Measurements from ENCODE around the gene DAGLB. TPM values are rescaled to one million over a fixed set of nuclear protein-coding genes. Genes with fewer than 3 reads are reported as not detected.

The DAGLB gene
- total RNA-seq, 1 experiment from 2014 or later: 22.3 TPM

DNA sequence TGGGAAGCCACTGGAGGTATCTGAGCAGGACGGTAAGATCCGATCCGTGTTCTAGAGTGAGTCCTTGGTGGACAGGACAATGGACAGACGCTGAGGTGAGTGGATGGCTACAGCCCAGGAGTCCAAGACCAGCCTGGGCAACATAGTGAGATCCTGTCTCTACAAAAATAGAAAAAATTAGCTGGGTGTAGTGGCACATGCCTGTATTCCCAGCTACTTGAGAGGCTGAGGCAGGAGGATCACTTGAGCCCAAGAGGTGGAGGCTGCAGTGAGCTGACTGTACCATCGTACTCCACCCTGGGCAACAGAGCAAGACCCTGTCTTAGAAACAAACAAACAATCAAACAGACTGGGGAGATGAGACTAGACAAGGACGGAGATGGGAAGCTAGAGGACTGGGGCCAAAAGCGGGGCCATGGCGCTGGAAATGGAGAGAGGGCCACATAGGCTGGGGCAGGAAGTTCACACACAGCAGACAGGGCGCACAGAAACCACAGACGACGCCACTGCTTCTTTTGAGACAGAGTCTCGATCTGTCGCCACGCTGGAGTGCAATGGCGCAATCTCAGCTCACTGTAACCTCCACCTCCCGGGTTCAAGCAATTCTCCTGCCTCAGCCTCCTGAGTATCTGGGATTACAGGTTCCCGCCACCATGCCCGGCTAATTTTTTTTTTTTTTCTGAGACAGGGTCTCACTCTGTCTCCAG, 24.7 kb downstream of the DAGLB start:
- no peak for DNase-seq (ENCODE audit: low read depth, low spot score)
- TF ChIP-seq, protein P1, sequence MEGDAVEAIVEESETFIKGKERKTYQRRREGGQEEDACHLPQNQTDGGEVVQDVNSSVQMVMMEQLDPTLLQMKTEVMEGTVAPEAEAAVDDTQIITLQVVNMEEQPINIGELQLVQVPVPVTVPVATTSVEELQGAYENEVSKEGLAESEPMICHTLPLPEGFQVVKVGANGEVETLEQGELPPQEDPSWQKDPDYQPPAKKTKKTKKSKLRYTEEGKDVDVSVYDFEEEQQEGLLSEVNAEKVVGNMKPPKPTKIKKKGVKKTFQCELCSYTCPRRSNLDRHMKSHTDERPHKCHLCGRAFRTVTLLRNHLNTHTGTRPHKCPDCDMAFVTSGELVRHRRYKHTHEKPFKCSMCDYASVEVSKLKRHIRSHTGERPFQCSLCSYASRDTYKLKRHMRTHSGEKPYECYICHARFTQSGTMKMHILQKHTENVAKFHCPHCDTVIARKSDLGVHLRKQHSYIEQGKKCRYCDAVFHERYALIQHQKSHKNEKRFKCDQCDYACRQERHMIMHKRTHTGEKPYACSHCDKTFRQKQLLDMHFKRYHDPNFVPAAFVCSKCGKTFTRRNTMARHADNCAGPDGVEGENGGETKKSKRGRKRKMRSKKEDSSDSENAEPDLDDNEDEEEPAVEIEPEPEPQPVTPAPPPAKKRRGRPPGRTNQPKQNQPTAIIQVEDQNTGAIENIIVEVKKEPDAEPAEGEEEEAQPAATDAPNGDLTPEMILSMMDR (IDR thresholded peaks at IDR 0.05): no peak
- TF ChIP-seq TCF7L2 (IDR thresholded peaks at IDR 0.05; ENCODE audit: low read depth, low read length) (no peak), POLR2AphosphoS5 (IDR thresholded peaks at IDR 0.05; ENCODE audit: low read depth, low read length) (no peak), SIN3A (IDR thresholded peaks at IDR 0.05; ENCODE audit: borderline replicate concordance, insufficient read depth, low read depth, low read length) (no peak)
- TF ChIP-seq, protein P2, sequence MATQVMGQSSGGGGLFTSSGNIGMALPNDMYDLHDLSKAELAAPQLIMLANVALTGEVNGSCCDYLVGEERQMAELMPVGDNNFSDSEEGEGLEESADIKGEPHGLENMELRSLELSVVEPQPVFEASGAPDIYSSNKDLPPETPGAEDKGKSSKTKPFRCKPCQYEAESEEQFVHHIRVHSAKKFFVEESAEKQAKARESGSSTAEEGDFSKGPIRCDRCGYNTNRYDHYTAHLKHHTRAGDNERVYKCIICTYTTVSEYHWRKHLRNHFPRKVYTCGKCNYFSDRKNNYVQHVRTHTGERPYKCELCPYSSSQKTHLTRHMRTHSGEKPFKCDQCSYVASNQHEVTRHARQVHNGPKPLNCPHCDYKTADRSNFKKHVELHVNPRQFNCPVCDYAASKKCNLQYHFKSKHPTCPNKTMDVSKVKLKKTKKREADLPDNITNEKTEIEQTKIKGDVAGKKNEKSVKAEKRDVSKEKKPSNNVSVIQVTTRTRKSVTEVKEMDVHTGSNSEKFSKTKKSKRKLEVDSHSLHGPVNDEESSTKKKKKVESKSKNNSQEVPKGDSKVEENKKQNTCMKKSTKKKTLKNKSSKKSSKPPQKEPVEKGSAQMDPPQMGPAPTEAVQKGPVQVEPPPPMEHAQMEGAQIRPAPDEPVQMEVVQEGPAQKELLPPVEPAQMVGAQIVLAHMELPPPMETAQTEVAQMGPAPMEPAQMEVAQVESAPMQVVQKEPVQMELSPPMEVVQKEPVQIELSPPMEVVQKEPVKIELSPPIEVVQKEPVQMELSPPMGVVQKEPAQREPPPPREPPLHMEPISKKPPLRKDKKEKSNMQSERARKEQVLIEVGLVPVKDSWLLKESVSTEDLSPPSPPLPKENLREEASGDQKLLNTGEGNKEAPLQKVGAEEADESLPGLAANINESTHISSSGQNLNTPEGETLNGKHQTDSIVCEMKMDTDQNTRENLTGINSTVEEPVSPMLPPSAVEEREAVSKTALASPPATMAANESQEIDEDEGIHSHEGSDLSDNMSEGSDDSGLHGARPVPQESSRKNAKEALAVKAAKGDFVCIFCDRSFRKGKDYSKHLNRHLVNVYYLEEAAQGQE (IDR thresholded peaks at IDR 0.05; ENCODE audit: insufficient read depth in 1 of 2, low read depth in 2 of 2, low read length in 1 of 2): no peak
- no peak overlapping the region for H3K27ac ChIP-seq (ENCODE audit: low read length)
- H3K27me3 ChIP-seq (ENCODE audit: control insufficient read depth, insufficient read depth, low read length): no peaks in the 10 kb centered on the region
- POLR2A ChIA-PET: no interaction called here
- CTCF ChIA-PET: interaction anchor here (0.5 kb wide), 1 partner anchor 11 kb away, joined by 3 read pairs; no protein-coding TSS in a partner anchor
- H3K4me3 ChIP-seq (ENCODE audit: low read depth in 2 of 2, low read length in 2 of 2): no peak overlapping the region
- no peak for ATAC-seq
- H3K4me1 ChIP-seq (ENCODE audit: control insufficient read depth, insufficient read depth, low read length): no peaks in the 10 kb centered on the region
- in situ Hi-C loops (cut with HindIII; ENCODE audit: low pct_unique_long_range_greater_than_20kb, low sequenced_read_pairs): no loop called here
- H3K9me3 ChIP-seq (ENCODE audit: control insufficient read depth, insufficient read depth, low read depth, low read length): no peaks in the 10 kb centered on the region; the same call in 1 of the 2 replicates
- no TSS peak for BruUV-seq (replicated peaks)
- intact Hi-C loops (cut with micrococcal nuclease; ENCODE audit: unreplicated experiment): no loop called here
- H3K36me3 ChIP-seq (ENCODE audit: control insufficient read depth, insufficient read depth, low read length): peaks cover 11% of the 10 kb centered on the region; the same call in 1 of the 2 replicates

DNA sequence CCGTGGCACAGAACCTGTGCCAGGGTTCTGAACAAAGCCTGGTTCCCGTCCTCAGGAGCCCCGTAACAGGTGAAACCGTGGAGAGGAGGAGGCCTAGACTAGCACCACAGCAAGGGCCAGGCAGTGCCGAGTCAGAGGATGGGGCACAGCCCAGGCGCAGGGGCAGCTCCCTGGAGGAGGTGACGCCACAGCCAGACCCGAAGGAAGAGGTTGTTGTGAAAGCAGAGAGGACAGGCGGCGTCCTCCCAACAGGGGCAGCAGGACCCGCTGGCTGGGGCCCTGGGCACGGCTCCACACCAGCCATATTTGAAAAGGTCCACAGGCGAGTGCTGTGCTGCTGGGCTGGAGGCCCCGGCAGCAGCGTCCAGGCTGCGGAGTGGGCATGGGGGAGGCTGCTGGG, 25.7 kb downstream of the DAGLB start:
- no TSS peak for BruUV-seq (replicated peaks)
- ATAC-seq: no peak
- ChIA-PET CTCF (no interaction called here), POLR2A (no interaction called here)
- Histone ChIP-seq H3K27me3 (ENCODE audit: control insufficient read depth, insufficient read depth, low read length) (no peaks in the 10 kb centered on the region), H3K27ac (ENCODE audit: low read length) (no peak overlapping the region), H3K36me3 (ENCODE audit: control insufficient read depth, insufficient read depth, low read length) (0 out of 2 replicates have a peak, but pooled peaks cover 3% of the 10 kb centered on the region), H3K4me1 (ENCODE audit: control insufficient read depth, insufficient read depth, low read length) (no peaks in the 10 kb centered on the region), H3K9me3 (ENCODE audit: control insufficient read depth, insufficient read depth, low read depth, low read length) (no peaks in the 10 kb centered on the region; the same call in 1 of the 2 replicates), H3K4me3 (ENCODE audit: low read depth in 2 of 2, low read length in 2 of 2) (no peak overlapping the region)
- DNase-seq (ENCODE audit: low read depth, low spot score): no peak
- in situ Hi-C loops (cut with HindIII; ENCODE audit: low pct_unique_long_range_greater_than_20kb, low sequenced_read_pairs): no loop called here
- TF ChIP-seq SIN3A (IDR thresholded peaks at IDR 0.05; ENCODE audit: borderline replicate concordance, insufficient read depth, low read depth, low read length) (no peak), POLR2AphosphoS5 (IDR thresholded peaks at IDR 0.05; ENCODE audit: low read depth, low read length) (no peak), TCF7L2 (IDR thresholded peaks at IDR 0.05; ENCODE audit: low read depth, low read length) (no peak)
- TF ChIP-seq, protein P1 (IDR thresholded peaks at IDR 0.05): no peak
- TF ChIP-seq, protein P2 (IDR thresholded peaks at IDR 0.05; ENCODE audit: insufficient read depth in 1 of 2, low read depth in 2 of 2, low read length in 1 of 2): no peak
- intact Hi-C loops (cut with micrococcal nuclease; ENCODE audit: unreplicated experiment): no loop called here

Measured in Panc1 (cell line).